NCI-H526 (cell line): ENCODE data around the gene GPRASP3.

Experiments used
- DNase-seq, 2 experiments: peaks; one replicate each; lab custom pipeline; 2025; lab: John Stamatoyannopoulos, UW

The GPRASP3 gene

GRCh38 chrX:102745857-102746584 is 25.5 kb downstream of the GPRASP3 start:
- no peak for DNase-seq

- DNase-seq, result no peak
Observed at GRCh38 chrX:102765217-102765616, 44.7 kb downstream of the GPRASP3 start.

DNA sequence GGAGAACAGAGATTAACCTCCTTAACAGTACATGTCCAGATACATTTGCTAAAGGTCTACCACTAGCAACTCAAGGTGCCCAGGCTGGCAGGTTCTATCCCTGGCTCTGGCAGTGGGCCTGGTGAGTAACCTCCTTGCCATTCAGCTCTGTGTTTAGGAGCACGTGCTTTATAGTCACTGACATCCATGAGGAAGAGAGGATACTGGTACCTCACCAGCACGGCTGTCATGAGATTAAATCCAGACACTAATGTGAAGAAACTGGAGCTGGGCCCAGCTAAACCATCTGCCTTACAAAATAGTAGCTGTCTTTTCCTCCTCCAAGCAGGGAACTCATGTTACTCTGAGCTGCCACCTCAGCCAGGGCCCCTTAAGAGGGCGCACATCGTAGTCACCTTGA is 45.3 kb downstream of the GPRASP3 start:
- no peak for DNase-seq

- no peak for DNase-seq
Observed at GRCh38 chrX:102767287-102767686, 46.7 kb downstream of the GPRASP3 start.

DNA sequence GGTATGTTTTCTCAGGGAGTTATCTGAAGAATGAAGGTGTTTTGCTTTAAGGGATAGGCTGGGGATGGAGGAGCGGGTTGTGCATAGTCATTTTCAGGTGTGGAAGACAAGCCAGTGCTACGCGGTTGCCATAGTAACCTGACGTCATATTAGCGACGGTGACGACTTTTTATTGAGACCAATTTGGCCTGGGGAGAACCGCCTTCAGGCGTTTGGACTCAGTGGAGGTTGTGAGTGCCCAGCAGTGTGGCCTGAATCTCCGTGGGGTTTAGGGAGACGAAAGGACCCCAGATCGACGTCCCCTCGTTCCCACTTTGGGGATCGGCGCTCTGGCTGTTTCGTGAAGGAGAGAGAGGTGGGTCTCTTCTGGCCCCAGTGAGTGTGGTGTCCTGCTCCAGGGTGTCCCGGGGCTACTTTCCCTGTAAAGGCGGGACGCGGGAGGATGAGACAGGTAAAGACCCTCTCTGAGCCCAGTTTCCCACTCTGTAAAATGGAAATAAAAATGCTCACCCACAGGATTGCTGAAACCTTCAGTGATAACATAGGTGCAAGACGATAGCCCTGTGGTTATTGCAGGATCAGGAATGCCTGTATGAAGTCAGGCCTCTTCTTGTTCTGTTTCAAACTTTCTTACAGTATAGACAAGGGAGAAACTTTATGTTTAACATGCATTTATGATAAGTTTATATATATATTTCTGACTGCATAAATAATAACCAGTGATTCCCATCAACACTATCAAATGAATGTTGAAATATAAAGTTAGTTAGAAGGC is 48.6 kb downstream of the GPRASP3 start:
- peak; percentile 85 to 89 for DNase-seq
